Pulmonary artery endothelial cell (primary cell): ENCODE results near the gene GOLGA8R. TPM values are rescaled to one million over a fixed set of nuclear protein-coding genes. Genes with fewer than 3 reads are reported as not detected.
"Not testable (repeated sequence)": the region's sequence is repeated elsewhere in the genome, so short reads cannot be mapped to it uniquely, and the experiment has no call there.

Source experiments
- DNase-seq: peaks from one replicate; pipeline ENCODE4 v3.0.0-alpha.2; 2011; ENCODE audit warnings: low read depth, low spot score
- total RNA-seq: library from RNA; depleted of rRNA; stranded (reverse); fragments of >200 nt; gene quantifications from 2 replicates; pipeline ENCODE4 v1.2.3, GENCODE V29; 2014

The GOLGA8R gene, protein sequence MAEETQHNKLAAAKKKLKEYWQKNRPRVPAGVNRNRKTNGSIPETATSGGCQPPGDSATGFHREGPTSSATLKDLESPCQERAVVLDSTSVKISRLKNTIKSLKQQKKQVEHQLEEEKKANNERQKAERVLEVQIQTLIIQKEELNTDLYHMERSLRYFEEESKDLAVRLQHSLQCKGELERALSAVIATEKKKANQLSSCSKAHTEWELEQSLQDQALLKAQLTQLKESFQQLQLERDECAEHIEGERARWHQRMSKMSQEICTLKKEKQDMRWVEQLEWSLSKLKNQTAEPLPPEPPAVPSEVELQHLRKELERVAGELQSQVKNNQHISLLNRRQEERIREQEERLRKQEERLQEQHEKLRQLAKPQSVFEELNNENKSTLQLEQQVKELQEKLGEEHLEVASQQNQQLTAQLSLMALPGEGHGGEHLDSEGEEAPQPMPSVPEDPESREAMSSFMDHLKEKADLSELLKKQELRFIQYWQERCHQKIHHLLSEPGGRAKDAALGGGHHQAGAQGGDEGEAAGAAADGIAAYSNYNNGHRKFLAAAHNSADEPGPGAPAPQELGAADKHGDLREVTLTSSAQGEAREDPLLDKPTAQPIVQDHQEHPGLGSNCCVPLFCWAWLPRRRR
- 1.1 and 1.3 TPM in 2 replicates for total RNA-seq

DNA sequence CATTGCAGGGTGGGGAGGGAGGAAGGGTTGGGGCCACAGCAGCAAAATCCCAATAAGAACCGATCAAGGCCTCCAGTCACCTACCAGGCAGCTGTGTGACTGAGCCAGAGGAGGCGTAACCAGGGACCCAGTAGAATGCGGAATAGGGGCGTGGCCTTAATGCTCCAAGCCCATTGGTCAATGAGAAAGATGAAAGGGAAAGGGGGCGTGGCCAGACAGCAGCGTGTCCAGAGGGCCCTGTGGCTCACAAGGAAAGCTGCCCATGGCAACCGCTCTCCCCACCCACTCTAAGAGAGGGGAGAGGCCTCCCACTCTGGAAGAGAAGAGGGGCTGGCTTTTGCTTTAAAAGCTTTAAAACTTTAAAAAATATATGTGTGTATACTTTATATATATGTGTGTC lies at the start of gene GOLGA8R:
TSS of gene GOLGA8R (minus strand) at position 101 of the 400 bp plus-strand sequence. CDS start at position 3, 98 bp downstream.
- DNase-seq: not testable (repeated sequence)

DNA sequence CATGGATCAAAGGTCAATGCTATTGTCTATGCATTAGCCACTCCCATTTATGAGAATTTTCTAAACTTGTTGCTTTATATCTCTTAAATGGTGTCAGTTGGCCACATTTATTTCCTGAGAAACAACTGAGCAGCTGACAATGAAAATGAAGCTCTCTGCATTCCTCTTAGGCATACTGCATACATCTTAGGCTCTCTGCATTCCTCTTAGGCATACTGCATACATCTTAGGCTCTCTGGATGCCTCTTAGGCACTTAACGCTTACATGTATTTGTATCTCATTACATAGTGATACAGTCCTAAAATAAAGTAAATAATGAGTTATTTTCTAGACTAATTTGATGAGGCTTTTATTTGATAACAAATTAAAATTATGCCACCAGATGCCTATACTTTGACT lies 49.8 kb upstream of the GOLGA8R start:
- DNase-seq: not testable (repeated sequence)

DNA sequence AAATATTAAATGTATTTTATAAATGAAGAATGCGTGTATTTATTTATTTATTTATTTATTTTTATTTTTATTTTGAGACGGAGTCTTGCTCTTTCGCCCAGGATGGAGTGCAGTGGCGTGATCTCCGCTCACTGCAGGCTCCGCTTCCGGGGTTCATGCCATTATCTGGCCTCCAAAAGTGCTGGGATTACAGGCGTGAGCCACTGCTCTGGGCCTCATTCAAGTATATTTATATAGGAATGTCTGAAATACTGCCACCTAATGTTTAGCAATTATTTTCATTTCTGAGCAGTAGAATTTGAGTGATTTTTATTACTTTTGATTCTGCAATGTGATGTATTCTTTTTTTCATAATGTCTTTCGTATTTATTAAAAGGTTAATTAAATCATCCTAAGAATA lies 48.1 kb upstream of the GOLGA8R start:
- not testable (repeated sequence) for DNase-seq

DNA sequence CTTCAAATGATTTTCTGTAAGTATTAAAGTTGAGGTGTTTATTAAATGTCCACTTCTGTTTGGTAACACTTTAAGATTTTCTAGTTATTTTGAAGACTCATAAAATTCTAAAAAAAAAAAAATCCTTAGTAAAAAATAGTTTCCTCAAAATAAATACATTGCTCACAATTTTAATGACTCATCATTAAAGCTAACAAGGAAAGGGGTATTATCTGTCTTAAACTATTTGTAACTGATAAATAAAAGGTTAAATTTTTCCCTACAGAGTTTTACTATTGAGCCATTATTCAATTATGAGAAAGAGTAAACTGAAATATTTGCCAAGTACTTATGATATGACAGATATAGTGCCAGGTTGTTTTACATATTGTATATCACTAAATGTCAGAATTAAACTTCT lies 38.6 kb upstream of the GOLGA8R start:
- not testable (repeated sequence) for DNase-seq

DNA sequence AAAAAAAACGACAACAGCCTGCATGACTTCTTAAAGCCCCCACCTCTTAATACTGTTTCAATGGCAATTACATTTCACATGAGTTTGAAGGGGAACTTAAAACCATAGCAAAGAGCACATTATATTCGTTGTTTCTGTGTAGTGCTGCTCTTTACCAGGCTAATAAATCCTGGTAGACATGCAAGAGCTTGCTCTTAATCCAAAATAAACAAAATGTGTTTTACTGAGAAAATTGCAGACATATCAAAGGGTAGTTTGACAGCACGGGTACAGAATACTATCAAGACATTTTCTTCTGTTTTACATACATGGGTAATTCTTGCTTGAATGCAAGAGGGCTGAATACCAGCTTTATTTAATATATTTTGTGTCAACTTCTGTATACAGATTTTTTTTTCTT lies 24.3 kb upstream of the GOLGA8R start:
- not testable (repeated sequence) for DNase-seq

DNA sequence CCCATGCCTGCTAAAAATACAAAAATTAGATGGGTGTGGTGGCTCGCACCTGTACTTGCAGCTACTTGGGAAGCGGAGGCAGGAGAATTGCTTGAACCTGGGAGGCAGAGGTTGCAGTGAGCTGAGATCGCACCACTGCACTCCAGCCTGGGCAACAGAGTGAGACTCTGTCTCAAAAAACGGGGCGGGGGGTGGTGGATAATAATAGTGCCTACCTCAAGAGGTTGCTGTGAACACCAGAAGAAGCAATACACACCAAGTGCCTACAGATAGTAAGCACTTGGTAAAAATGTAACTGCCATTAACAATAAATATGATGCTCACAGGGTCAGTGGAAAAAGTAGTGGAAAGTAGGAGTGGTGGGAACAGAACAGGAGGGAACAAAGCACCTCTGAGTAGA lies 21.8 kb upstream of the GOLGA8R start:
- DNase-seq: not testable (repeated sequence)

DNA sequence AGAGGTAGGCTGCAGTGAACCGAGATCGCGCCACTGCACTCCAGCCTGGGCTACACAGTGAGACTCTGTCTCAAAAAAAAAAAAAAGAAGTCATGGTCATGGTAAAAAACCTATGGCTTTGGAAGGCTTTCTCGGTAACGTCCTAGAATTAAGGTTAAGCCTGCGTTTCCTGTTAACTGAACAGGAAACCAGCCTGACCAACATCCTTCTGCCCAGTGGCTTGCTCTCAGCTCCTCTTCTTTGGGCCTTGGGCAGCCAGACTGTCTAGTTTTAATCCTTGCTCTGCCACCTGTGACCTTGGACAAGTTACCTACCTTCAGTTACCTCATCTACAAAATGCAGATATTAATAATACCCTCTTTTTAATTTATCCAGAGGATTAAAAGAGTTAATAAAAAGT lies 6.7 kb upstream of the GOLGA8R start:
- not testable (repeated sequence) for DNase-seq

DNA sequence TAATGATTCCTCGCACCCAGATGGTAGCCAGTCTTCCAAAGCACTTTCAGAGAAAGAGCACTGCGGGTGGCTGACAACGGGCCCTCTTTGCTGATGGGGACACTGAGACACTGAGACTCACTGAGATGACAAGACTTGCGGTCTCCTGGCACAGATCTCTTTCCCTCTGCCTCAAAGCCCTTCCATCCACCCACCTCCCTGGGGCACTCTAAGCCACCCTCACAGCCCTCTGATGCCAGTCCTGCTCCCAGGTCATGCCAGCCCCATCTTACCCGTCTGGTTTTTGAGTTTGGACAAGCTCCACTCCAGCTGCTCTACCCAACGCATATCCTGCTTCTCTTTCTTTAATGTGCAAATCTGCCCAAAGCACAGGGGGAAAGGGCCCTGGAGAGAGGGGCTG lies 6.4 kb downstream of the GOLGA8R start:
- not testable (repeated sequence) for DNase-seq

DNA sequence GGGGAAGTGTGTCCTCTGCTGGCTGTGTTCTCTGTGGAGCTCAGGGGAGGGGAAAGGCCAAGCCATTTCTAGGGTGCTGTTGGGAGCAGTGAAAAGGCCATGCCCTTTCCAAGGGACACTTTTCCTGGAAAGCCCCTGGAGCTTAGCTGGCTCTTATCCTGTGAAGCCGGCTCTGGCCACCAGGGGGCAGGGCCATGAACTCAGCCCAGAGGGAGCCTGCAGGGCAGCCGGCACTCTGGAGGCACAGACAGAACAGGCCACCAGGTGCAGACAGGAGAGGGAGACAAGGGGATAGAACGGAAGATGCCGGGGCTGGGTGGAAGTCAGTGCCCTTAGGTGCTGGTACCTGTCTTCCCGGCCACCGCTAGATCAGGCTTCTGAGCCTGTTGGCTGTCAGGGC lies 15.1 kb downstream of the GOLGA8R start:
- not testable (repeated sequence) for DNase-seq

DNA sequence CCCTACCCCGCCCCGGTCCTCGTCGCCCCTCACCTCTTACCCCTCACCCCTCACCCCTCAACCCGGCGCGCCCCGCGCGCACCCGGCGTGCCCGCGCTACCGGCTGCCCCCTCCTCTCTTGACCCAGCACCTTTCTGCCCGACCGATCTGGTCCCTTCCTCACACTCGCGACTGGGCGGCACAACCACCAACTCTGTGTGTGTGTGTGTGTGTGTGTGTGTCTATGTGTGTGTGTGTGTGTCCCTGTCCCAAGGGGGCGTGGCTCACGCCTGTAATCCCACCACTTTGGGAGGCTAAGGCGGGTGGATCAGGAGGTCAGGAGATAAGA lies 20.4 kb downstream of the GOLGA8R start:
- not testable (repeated sequence) for DNase-seq

DNA sequence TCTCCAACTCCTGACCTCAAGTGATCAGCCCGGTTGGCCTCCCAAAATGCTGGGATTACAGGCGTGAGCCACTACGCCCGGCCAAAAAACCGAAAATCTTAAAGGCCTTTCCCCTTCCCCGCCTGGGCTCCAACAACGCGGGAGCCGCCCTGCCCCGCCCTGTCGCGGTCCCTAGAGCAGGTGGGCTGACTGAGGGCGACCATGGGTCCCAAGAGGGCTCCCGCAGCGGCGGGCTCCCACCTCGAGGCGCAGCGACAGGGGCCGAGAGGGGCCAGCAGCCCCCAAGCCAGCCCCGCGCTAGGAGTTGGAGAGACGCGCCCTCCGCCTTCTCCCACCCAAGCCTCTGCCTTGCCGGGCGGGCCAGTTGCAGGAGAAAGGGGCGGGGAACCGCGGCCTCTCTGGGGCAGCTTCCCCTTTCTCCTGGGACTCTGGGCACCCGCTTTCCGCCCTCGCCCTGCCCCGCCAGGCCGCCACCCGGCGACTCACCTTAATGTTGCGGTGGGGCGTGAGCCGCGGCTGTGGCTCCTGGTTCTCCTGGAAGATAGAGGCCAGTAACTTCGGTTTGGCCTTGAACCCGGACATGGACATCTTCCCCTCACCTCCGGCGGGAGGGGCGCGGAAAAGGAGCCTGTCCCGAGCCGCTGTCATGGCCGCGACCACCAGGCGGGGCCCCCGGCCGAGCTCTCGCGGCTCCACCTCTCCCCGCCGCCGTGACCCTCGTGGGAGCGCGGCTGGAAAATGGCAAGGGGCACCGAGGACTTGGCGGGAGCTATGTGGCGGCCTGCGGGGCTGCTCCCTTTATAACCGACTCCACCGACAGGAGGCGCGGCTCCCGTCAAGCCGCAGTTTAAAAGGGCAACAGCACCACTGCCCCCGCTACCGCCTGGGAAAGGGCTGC lies 21.0 kb downstream of the GOLGA8R start, which contains the start of gene CHRFAM7A:
TSS of gene CHRFAM7A (minus strand) at position 775 of the 898 bp plus-strand sequence. CDS start 10,189 bp downstream, outside the sequence.
- DNase-seq: not testable (repeated sequence)

DNA sequence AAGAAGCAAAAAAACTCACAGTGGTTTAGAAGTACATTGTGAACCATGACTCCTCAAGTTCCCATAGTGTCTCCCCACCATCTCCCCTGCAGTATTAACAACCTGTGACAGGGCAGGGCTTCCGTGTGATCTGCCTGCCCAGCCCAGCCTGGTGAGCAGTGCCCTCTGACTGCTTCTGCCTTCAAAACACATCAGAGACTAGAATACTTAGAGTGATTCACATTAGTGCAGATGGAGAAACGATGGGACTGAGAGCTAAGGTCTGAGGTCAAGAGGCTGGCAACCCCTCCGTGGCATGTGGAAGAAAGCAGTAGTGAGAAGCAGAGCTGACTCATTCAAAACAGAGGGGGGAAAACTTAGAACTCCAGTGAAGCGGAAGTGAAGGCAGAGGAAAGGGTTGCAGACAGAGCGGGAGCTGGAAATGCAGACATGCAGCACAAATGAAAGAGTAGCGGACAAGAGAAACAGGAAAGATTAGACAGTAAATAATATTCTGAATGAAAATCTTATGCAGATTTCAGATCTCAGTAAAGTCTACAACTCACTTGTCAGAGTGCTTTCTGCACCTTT lies 27.7 kb downstream of the GOLGA8R start:
- DNase-seq: not testable (repeated sequence)

DNA sequence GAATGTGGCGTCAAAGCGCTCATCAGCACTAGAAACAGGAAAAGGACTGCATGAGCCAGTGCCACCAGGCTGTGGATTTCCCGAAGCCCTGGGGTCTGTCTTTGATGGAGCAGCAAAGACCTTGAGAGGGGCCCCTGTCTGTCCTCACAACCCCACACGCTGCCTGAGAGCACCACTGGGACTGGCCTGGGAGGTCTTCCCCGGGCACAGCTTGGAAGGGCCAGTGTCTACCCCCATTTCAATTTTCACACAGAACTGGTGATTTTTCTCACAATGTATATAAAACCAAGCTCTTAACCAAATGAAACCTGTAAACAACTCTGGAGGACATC lies 37.0 kb downstream of the GOLGA8R start:
- DNase-seq: not testable (repeated sequence)

DNA sequence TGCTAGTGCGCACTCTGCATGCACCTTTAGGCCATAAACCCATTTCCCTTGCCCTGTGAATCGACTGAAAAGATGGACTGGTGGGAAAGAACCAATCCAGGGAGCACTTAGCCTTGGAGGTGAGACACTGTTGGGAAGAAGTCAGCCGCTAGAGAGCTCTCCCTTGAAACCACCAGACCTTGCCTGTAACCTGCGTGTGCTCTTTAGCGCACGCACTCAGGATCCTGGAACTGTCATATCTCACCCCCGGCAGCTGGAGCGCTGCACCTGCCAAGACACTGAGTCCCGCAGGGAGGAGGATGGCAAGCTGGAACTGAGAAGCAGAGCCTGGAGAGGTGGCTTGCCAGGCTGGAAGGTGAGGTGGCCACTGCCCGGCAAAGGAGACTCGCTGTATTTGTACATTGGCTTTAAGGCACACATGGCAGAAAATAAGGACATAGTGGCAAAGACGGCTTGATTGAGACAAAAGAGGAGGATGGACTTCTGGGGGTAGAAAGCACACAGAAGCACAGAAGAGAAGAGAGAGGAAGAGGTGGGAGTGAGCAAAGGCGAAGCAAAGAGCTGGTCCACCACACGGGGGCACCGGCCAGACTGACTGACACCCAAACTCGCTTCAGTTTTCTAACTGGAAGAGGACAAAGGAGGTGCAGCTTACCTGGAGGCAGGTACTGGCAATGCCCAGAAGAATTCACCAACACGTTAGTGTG lies 37.5 kb downstream of the GOLGA8R start:
- DNase-seq: not testable (repeated sequence)

DNA sequence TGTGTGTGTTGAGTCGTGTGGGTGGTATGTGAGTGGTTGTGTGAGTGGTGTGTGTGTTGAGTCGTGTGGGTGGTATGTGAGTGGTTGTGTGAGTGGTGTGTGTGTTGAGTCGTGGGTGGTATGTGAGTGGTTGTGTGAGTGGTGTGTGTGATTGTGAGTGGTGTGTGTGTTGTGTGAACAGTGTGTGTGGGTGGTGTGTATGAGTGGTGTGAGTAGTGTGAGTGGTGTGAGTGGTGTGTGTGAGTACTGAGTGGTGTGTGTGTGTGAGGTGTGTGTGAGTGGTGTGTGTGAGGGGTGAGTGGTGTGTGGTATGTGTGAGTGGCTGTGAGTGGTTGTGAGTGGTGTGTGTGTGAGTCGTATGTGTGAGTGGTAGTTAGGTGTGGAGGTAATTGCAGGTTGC lies 38.2 kb downstream of the GOLGA8R start:
- not testable (repeated sequence) for DNase-seq

DNA sequence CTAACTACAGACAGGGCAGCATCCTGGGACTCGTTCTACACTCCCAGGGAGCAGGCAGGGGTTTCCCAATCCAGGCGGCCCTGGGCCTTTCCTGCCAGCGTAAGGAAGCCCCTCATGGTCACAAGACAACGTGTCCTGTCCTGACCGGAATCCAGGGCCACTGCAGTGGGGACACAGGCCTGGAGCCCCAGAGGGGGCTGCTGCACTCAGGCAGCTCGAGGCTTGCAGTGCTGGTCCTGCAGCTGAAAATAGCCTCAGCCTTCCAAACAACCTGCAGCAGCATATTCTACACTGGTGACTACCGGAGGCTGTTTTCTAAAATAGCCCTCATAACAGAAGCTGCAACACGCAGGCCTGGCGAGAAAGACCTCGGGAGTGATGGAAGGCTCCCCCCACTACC lies 39.2 kb downstream of the GOLGA8R start:
- not testable (repeated sequence) for DNase-seq

DNA sequence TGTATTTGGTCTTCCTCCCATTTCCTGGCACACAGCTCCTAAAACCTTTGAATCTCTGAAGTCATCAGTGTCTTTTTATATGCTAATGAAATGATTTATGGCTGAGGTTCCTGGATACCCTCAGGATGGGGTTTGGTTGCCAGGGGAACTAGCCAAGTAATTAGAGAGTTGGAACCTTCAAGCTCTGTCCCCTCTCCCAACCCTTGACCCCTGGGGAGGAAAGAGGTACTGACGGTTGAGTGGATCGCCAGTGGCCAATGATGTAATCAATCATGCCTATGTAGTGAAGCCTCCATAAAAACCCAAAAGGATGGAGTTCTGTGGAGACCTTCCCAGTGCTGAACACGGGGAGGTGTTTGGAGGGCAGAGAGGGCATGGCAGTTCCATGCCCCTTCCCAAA lies 45.8 kb downstream of the GOLGA8R start:
- not testable (repeated sequence) for DNase-seq

DNA sequence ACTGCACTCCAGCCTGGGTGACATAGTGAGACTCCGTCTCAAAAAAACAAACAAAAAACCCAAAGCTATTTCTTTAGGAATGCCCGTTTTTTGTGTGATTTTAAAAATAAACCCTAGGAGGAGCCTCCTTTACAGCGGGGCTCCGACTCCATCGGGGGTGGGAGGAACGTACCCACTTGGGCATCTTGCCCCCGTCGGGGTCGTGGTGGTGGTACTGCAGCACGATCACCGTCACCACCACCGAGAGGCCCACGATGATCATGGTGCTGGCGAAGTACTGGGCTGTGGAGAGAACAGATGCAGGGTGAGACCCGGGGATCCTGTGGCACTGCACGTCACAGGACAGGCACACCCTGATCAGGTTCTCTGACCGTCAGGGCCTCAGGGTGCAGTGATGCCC lies 46.8 kb downstream of the GOLGA8R start:
- not testable (repeated sequence) for DNase-seq

DNA sequence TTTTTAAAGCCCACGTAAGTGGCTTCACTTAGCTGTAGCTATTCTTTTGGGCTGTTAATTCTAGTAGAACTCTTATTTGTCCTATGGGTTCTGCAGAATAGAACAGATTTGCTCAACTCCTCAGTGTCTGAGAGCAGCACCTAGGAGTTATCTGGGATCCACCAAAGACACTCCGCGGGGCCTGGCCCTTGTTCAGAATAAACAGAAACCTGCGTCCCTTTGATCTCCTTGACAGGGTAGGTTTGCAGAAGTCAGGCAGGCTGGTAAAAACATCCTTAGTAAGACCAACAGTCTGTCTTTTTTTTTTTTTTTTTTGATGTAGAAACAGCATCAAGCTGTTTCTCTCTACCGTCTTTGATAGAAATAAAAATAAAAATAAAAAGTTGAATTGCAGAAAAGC lies 52.7 kb downstream of the GOLGA8R start:
- not testable (repeated sequence) for DNase-seq

DNA sequence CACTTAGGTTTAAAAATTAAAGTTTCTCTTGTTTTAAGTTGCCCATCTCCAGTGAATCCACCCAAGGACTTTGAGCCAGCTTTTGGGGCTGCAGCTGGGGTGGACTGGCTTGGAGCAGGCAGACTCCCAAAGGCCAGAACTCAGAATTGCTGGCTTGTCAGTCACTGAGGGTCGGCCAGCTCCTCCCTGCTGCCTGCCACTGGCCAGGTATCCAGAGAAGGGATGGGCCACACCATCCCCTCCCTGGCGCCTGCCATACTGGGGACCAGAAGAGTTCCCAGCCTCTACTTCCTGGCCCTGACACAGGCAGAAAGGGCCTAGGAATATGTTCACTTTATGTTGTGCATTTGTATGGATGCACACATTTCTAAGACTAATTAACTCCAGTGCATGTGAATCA lies 53.1 kb downstream of the GOLGA8R start:
- DNase-seq: not testable (repeated sequence)

DNA sequence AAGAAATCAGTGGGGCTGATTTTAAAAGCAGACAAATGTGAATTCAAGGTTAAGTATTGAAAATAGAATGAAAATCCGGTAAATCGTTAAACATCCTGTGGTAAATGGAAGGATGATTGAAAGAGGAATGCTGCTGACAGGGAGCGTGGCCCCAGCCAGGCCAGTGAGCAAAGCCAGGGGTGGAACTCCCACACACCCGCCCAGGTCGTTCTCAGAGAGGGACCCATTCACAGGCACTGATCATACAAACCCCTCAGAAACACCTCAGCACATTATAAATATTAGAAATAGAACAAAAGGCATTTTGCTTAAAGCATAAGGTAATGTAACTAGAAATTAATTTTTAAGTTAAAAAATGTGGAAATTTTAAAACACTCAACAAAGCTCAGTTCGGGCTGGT lies 59.0 kb downstream of the GOLGA8R start:
- DNase-seq: not testable (repeated sequence)
